ENCODE data around the gene MYLIP.

DNA sequence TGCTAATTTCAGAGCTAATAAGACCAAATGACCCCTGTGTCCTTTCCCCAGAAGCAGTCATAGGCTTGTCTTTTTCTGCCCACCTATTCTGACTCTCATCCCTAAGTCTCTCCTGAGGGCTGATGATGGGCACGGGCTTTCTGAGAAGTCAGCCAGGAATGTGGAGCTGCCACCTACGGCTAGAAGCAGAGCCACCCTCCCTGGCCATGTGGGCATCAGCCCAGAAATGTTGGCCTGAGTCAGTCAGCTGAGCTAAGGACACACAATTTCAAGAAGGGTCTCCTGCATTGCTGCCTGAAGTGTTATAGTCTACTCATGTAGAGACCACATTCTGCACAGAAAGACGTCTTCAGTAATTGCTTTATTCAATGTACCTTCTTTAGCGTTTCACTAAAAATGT, 17.1 kb downstream of the MYLIP start:
- TF ChIP-seq CTCF (IDR thresholded peaks at IDR 0.05) (no peak), POLR2A (IDR thresholded peaks at IDR 0.05) (no peak)
